Suprapubic skin (tissue), 4 donors: Measurements from ENCODE around the gene C3orf52. TPM values are rescaled to one million over a fixed set of nuclear protein-coding genes. Genes with fewer than 3 reads are reported as not detected.

ENCODE experiments used
- DNase-seq, 2 donors: peaks; one replicate each; pipeline ENCODE4 v3.0.0-alpha.2; 2019; ENCODE audit warnings: low spot score in 2 of 2
- H3K27ac ChIP-seq: fragments of 200-600 bp; sonication (generic); one replicate; pipeline ENCODE4 v1.5.1; 2019
- H3K27me3 ChIP-seq: fragments of 200-600 bp; sonication (generic); one replicate; pipeline ENCODE4 v1.5.1; 2019
- H3K36me3 ChIP-seq: fragments of 200-600 bp; sonication (generic); one replicate; pipeline ENCODE4 v1.5.1; 2019
- H3K4me1 ChIP-seq: fragments of 200-600 bp; sonication (generic); one replicate; pipeline ENCODE4 v1.5.1; 2019
- H3K4me3 ChIP-seq: fragments of 200-600 bp; sonication (generic); one replicate; pipeline ENCODE4 v1.5.1; 2019; ENCODE audit warnings: mild to moderate bottlenecking
- H3K9me3 ChIP-seq: fragments of 200-600 bp; sonication (generic); one replicate; pipeline ENCODE4 v1.5.1; 2019
- CTCF ChIP-seq, 2 donors: fragments of 200-600 bp in 1 of 2; fragments of 450-650 bp in 1 of 2; sonication (generic) in 1 of 2; IDR thresholded peaks; one replicate each; pipeline ENCODE4 v1.5.1; 2016 to 2019; ENCODE audit warnings: antibody characterized with exemption in 2 of 2, mild to moderate bottlenecking in 1 of 2, moderate library complexity in 1 of 2
- EP300 ChIP-seq: sonication (generic); formaldehyde crosslinking; IDR thresholded peaks from one replicate; pipeline ENCODE4 v1.6.1; 2017; ENCODE audit warnings: antibody characterized with exemption
- POLR2A ChIP-seq, 2 donors: fragments of 450-650 bp; IDR thresholded peaks; one replicate each; pipeline ENCODE4 v1.6.1; 2017; ENCODE audit warnings: antibody characterized with exemption in 2 of 2, mild to moderate bottlenecking in 2 of 2, moderate library complexity in 2 of 2
- POLR2AphosphoS5 ChIP-seq, 3 donors: sonication (generic); formaldehyde crosslinking; IDR thresholded peaks; one replicate each; pipeline ENCODE4 v1.6.1; 2017; ENCODE audit warnings: antibody characterized with exemption in 3 of 3
- WGBS: methylation state at CpG from one replicate; pipeline ENCODE4 v1.1.5; 2018; 5-methylcytosine and 5-hydroxymethylcytosine counted together
- total RNA-seq, 4 donors: library from RNA; depleted of rRNA; stranded (reverse); fragments of >200 nt; gene quantifications; one replicate each; pipeline ENCODE4 v1.1.0, GENCODE V29; 2016

The C3orf52 gene
- total RNA-seq, 4 donors from 2014 or later: 78.8 to 183 (median 96.7) TPM

- TF ChIP-seq POLR2A (IDR thresholded peaks at IDR 0.05): no peak
- no peak for TF ChIP-seq EP300
- no peak for TF ChIP-seq POLR2AphosphoS5 (IDR thresholded peaks at IDR 0.05)
- TF ChIP-seq CTCF (IDR thresholded peaks at IDR 0.05): no peak
- 72% methylated on average over 13 of the region's 13 CpGs for WGBS
- Histone ChIP-seq H3K27me3 (no peaks in the 10 kb centered on the region), H3K4me3 (no peak overlapping the region), H3K9me3 (no peaks in the 10 kb centered on the region), H3K4me1 (no peaks in the 10 kb centered on the region), H3K27ac (no peak overlapping the region), H3K36me3 (no peaks in the 10 kb centered on the region)
- DNase-seq: no peak
Measured at GRCh38 chr3:112116748-112117186, 30.6 kb downstream of the C3orf52 start.

- Histone ChIP-seq H3K9me3 (no peaks in the 10 kb centered on the region), H3K36me3 (no peaks in the 10 kb centered on the region), H3K4me3 (no peak overlapping the region), H3K4me1 (no peaks in the 10 kb centered on the region), H3K27ac (no peak overlapping the region), H3K27me3 (no peaks in the 10 kb centered on the region)
- no peak for DNase-seq
- TF ChIP-seq POLR2A (IDR thresholded peaks at IDR 0.05) (no peak), EP300 (no peak), POLR2AphosphoS5 (IDR thresholded peaks at IDR 0.05) (no peak), CTCF (IDR thresholded peaks at IDR 0.05) (no peak)
- 94% methylated on average over 1 of the region's 1 CpG for WGBS
Measured at GRCh38 chr3:112117415-112117814, 31.2 kb downstream of the C3orf52 start.

- no peaks in the 10 kb centered on the region for H3K4me1 ChIP-seq
- no peaks in the 10 kb centered on the region for H3K27me3 ChIP-seq
- TF ChIP-seq CTCF (IDR thresholded peaks at IDR 0.05) (no peak), POLR2A (IDR thresholded peaks at IDR 0.05) (no peak), EP300 (no peak), POLR2AphosphoS5 (IDR thresholded peaks at IDR 0.05) (no peak)
- no peaks in the 10 kb centered on the region for H3K36me3 ChIP-seq
- H3K9me3 ChIP-seq: no peaks in the 10 kb centered on the region
- no peak overlapping the region for H3K4me3 ChIP-seq
- no peak overlapping the region for H3K27ac ChIP-seq
- no peak for DNase-seq
- 83% methylated on average over 4 of the region's 4 CpGs for WGBS
Measured at GRCh38 chr3:112117841-112118571, 31.8 kb downstream of the C3orf52 start.

GRCh38 chr3:112119962-112120836 is 34.0 kb downstream of the C3orf52 start:
- no peak for DNase-seq
- no peak overlapping the region for H3K4me3 ChIP-seq
- H3K36me3 ChIP-seq: no peaks in the 10 kb centered on the region
- H3K9me3 ChIP-seq: no peaks in the 10 kb centered on the region
- H3K27me3 ChIP-seq: no peaks in the 10 kb centered on the region
- no peaks in the 10 kb centered on the region for H3K4me1 ChIP-seq
- WGBS: 64% methylated on average over 9 of the region's 9 CpGs
- TF ChIP-seq POLR2A (IDR thresholded peaks at IDR 0.05): no peak
- TF ChIP-seq EP300: no peak
- TF ChIP-seq CTCF (IDR thresholded peaks at IDR 0.05): no peak
- no peak for TF ChIP-seq POLR2AphosphoS5 (IDR thresholded peaks at IDR 0.05)
- no peak overlapping the region for H3K27ac ChIP-seq
